ENCODE results near the gene ARID1B.

ARID1B gene

DNA sequence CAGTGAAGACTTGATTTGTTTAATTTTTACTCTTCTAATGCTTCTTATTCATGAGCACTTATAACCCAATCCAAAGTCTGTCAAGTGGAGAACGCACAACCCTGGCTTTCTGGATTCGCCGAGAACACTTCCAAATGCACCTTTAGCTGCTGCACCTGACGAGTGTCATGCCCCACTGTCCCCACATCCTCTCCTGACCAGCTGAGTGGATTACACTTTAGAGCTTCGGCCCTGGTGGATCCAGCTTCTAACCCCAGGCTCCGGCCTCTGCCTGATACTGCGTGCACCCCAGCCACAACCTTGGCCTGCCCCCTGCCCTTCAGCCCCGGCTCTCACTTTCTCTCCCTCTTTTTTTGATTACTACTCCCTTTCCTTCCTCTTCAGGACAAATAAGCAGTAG lies 287.3 kb downstream of the ARID1B start:
- Histone ChIP-seq H2AFZ (ENCODE audit: low read depth, low read length) (no peak overlapping the region), H3K9ac (ENCODE audit: low read depth, low read length) (no peak overlapping the region), H3K9me3 (ENCODE audit: insufficient read depth, low read length, severe bottlenecking) (no peaks in the 10 kb centered on the region), H3K79me2 (ENCODE audit: insufficient read depth, low read length) (peaks cover 68% of the 10 kb centered on the region), H3K27me3 (ENCODE audit: insufficient read depth, low read length, poor library complexity) (no peaks in the 10 kb centered on the region), H3K4me3 (ENCODE audit: low read depth in 1 of 2, low read length in 2 of 2) (no peak overlapping the region), H4K20me1 (ENCODE audit: insufficient read depth, low read length) (peaks cover 28% of the 10 kb centered on the region; the same call in 1 of the 2 replicates), H3K4me2 (ENCODE audit: insufficient read depth, low read length) (no peak overlapping the region), H3K36me3 (ENCODE audit: insufficient read depth, low read length) (0 out of 2 replicates have a peak, but pooled peaks cover 3% of the 10 kb centered on the region), H3K4me1 (ENCODE audit: insufficient read depth, low read length) (no peaks in the 10 kb centered on the region), H3K27ac (ENCODE audit: low read length) (no peak overlapping the region)
- no peak for DNase-seq
- TF ChIP-seq, protein P1, sequence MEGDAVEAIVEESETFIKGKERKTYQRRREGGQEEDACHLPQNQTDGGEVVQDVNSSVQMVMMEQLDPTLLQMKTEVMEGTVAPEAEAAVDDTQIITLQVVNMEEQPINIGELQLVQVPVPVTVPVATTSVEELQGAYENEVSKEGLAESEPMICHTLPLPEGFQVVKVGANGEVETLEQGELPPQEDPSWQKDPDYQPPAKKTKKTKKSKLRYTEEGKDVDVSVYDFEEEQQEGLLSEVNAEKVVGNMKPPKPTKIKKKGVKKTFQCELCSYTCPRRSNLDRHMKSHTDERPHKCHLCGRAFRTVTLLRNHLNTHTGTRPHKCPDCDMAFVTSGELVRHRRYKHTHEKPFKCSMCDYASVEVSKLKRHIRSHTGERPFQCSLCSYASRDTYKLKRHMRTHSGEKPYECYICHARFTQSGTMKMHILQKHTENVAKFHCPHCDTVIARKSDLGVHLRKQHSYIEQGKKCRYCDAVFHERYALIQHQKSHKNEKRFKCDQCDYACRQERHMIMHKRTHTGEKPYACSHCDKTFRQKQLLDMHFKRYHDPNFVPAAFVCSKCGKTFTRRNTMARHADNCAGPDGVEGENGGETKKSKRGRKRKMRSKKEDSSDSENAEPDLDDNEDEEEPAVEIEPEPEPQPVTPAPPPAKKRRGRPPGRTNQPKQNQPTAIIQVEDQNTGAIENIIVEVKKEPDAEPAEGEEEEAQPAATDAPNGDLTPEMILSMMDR (IDR thresholded peaks at IDR 0.05; ENCODE audit: borderline replicate concordance, extremely low read depth, low read length, poor library complexity, severe bottlenecking), result no peak
- TF ChIP-seq EZH2 (IDR thresholded peaks at IDR 0.05; ENCODE audit: borderline replicate concordance, low read depth, low read length, severe bottlenecking), result no peak
- ATAC-seq (ENCODE audit: insufficient read depth, low read depth), result no peak

DNA sequence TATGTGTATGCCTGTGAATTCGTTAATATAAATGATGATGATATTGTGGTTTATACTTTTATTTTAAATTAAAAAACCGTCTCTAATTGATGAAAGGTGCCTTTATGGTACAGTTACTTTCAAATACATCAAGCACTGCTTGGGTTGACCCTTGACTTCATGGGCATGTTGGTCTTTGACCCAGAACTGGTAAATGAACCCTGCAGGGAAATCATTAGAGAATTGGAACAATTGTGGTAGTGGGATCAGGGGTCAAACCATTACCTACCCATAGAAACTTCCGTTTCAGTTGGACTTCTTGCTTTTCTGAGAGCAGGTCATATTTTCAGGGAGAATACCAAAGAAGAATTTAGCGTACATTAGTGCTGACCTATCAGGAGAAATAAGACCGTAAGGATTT lies 288.2 kb downstream of the ARID1B start:
- Histone ChIP-seq H3K9me3 (ENCODE audit: insufficient read depth, low read length, severe bottlenecking) (no peaks in the 10 kb centered on the region), H2AFZ (ENCODE audit: low read depth, low read length) (no peak overlapping the region), H3K9ac (ENCODE audit: low read depth, low read length) (no peak overlapping the region), H4K20me1 (ENCODE audit: insufficient read depth, low read length) (peaks cover 32% of the 10 kb centered on the region; the same call in 1 of the 2 replicates), H3K4me3 (ENCODE audit: low read depth in 1 of 2, low read length in 2 of 2) (no peak overlapping the region), H3K27me3 (ENCODE audit: insufficient read depth, low read length, poor library complexity) (no peaks in the 10 kb centered on the region), H3K79me2 (ENCODE audit: insufficient read depth, low read length) (peaks cover 73% of the 10 kb centered on the region), H3K27ac (ENCODE audit: low read length) (no peak overlapping the region), H3K36me3 (ENCODE audit: insufficient read depth, low read length) (0 out of 2 replicates have a peak, but pooled peaks cover 3% of the 10 kb centered on the region), H3K4me2 (ENCODE audit: insufficient read depth, low read length) (no peak overlapping the region), H3K4me1 (ENCODE audit: insufficient read depth, low read length) (no peaks in the 10 kb centered on the region)
- ATAC-seq (ENCODE audit: insufficient read depth, low read depth), result no peak
- TF ChIP-seq EZH2 (IDR thresholded peaks at IDR 0.05; ENCODE audit: borderline replicate concordance, low read depth, low read length, severe bottlenecking), result no peak
- TF ChIP-seq, protein P1 (IDR thresholded peaks at IDR 0.05; ENCODE audit: borderline replicate concordance, extremely low read depth, low read length, poor library complexity, severe bottlenecking), result no peak
- no peak for DNase-seq

DNA sequence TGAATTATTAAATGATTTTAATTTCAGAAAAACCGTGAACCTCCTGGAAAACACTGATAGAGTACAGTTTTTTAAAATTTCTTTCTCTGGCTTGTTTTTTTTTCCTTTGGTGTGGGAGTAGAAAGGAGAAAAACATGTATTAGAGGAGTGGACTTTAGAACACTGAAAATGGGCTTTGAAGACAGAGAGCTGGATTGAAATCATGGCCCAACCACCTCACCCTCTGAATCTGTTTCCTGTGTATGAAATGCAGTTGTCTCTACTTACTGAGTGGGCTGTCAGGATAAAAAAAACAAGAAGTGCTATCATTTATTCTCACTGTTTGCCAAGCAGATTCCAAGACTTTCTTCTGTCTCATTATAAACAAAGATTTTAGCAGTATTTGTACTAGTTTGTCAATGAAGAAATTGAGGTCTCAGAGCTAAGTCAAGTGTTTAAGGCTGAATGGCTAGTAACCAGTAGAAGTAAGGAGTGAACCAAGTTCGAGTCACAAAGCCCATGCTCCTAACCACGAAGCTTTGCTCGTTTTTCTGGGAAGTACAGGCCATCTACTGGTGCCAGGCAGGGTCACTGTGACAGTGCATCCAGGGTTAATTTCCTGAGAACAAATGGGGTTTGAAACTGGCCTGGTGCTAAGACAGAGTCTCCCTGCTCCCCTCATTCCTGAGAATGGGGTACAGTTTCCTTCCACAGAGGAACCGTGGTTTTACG lies 289.8 kb downstream of the ARID1B start:
- no peaks in the 10 kb centered on the region for H3K4me1 ChIP-seq (ENCODE audit: insufficient read depth, low read length)
- H3K27ac ChIP-seq (ENCODE audit: low read length), result no peak overlapping the region
- peak; percentile 63; the same call in 2 of the 3 replicates for ATAC-seq (ENCODE audit: insufficient read depth, low read depth)

More for the DNA sequence above, 289.8 kb downstream of the ARID1B start:
- Histone ChIP-seq H3K4me3 (ENCODE audit: low read depth in 1 of 2, low read length in 2 of 2) (no peak overlapping the region), H3K9ac (ENCODE audit: low read depth, low read length) (no peak overlapping the region), H3K9me3 (ENCODE audit: insufficient read depth, low read length, severe bottlenecking) (no peaks in the 10 kb centered on the region), H3K36me3 (ENCODE audit: insufficient read depth, low read length) (peaks cover 5% of the 10 kb centered on the region; the same call in 1 of the 2 replicates), H2AFZ (ENCODE audit: low read depth, low read length) (no peak overlapping the region), H3K4me2 (ENCODE audit: insufficient read depth, low read length) (no peak overlapping the region), H4K20me1 (ENCODE audit: insufficient read depth, low read length) (peaks cover 40% of the 10 kb centered on the region; the same call in 1 of the 2 replicates), H3K27me3 (ENCODE audit: insufficient read depth, low read length, poor library complexity) (no peaks in the 10 kb centered on the region), H3K79me2 (ENCODE audit: insufficient read depth, low read length) (peaks cover 69% of the 10 kb centered on the region)
- TF ChIP-seq EZH2 (IDR thresholded peaks at IDR 0.05; ENCODE audit: borderline replicate concordance, low read depth, low read length, severe bottlenecking), result no peak
- TF ChIP-seq, protein P1 (IDR thresholded peaks at IDR 0.05; ENCODE audit: borderline replicate concordance, extremely low read depth, low read length, poor library complexity, severe bottlenecking), result no peak
- no peak for DNase-seq

Data from DND-41 (cell line).